ENCODE data around the gene PRKD3.

- TF ChIP-seq, protein P1, sequence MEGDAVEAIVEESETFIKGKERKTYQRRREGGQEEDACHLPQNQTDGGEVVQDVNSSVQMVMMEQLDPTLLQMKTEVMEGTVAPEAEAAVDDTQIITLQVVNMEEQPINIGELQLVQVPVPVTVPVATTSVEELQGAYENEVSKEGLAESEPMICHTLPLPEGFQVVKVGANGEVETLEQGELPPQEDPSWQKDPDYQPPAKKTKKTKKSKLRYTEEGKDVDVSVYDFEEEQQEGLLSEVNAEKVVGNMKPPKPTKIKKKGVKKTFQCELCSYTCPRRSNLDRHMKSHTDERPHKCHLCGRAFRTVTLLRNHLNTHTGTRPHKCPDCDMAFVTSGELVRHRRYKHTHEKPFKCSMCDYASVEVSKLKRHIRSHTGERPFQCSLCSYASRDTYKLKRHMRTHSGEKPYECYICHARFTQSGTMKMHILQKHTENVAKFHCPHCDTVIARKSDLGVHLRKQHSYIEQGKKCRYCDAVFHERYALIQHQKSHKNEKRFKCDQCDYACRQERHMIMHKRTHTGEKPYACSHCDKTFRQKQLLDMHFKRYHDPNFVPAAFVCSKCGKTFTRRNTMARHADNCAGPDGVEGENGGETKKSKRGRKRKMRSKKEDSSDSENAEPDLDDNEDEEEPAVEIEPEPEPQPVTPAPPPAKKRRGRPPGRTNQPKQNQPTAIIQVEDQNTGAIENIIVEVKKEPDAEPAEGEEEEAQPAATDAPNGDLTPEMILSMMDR (IDR thresholded peaks at IDR 0.05): no peak
- no peak for TF ChIP-seq POLR2A (IDR thresholded peaks at IDR 0.05)
Measured at GRCh38 chr2:37315364-37315763, 9.3 kb downstream of the PRKD3 start.

All from gastroesophageal sphincter (tissue), 3 donors.